K562 (cell line): ENCODE results near the gene TRAF7. TPM values are rescaled to one million over a fixed set of nuclear protein-coding genes. Genes with fewer than 3 reads are reported as not detected.
"Not testable (repeated sequence)": the region's sequence is repeated elsewhere in the genome, so short reads cannot be mapped to it uniquely, and the experiment has no call there.

Experiments
- ATF7 ChIP-seq: fragments of 450-650 bp; IDR thresholded peaks from 2 replicates; pipeline ENCODE4 v1.7.1; 2014; ENCODE audit warnings: mild to moderate bottlenecking, moderate library complexity
- CCNT2 ChIP-seq: IDR thresholded peaks from 2 replicates; pipeline ENCODE4 v1.6.1; 2011; ENCODE audit warnings: borderline replicate concordance, low read depth, mild to moderate bottlenecking, moderate library complexity, mixed read lengths, low read length; ENCODE audit not compliant: insufficient read length; ENCODE audit errors: extremely low read depth
- CTBP1 ChIP-seq: fragments of 450-650 bp; IDR thresholded peaks from 2 replicates; pipeline ENCODE4 v1.6.1; 2016; ENCODE audit warnings: borderline replicate concordance
- CXXC5 ChIP-seq: fragments of 250-450 bp; sonication (Bioruptor Pico); IDR thresholded peaks from 2 replicates; pipeline ENCODE4 v1.8.0; 2022; ENCODE audit warnings: inconsistent platforms, mild to moderate bottlenecking, moderate library complexity
- E2F1 ChIP-seq: sonication (generic); formaldehyde crosslinking; IDR thresholded peaks from 2 replicates; pipeline ENCODE4 v1.8.1; 2023; ENCODE audit warnings: mild to moderate bottlenecking, missing genetic modification reagents, moderate library complexity
- EGR1 ChIP-seq: fragments of 450-650 bp; conservative IDR thresholded peaks from 2 replicates; pipeline ENCODE4 v1.6.1; 2017; ENCODE audit warnings: mild to moderate bottlenecking
- FOXK2 ChIP-seq, 2 experiments: fragments of 450-650 bp; IDR thresholded peaks in 1 of 2; conservative IDR thresholded peaks in 1 of 2; 2 replicates each; pipeline ENCODE4 v1.6.1; 2016; ENCODE audit warnings: low read depth in 2 of 2, mild to moderate bottlenecking in 1 of 2
- GMEB1 ChIP-seq: fragments of 250-450 bp; sonication (Bioruptor Pico); IDR thresholded peaks from 2 replicates; pipeline ENCODE4 v1.4.0; 2020; ENCODE audit warnings: mild to moderate bottlenecking
- HDAC1 ChIP-seq, 2 experiments: fragments of 450-650 bp; IDR thresholded peaks; 2 replicates each; pipeline ENCODE4 v1.6.1; 2016 to 2017; ENCODE audit warnings: inconsistent platforms in 1 of 2, mild to moderate bottlenecking in 1 of 2, moderate library complexity in 1 of 2
- HMGN3 ChIP-seq: IDR thresholded peaks from 2 replicates; pipeline ENCODE4 v1.6.1; 2011; ENCODE audit warnings: borderline replicate concordance, low read depth, mild to moderate bottlenecking, mixed read lengths, low read length; ENCODE audit not compliant: insufficient read length; ENCODE audit errors: extremely low read depth
- HNRNPL ChIP-seq: fragments of 200-400 bp; formaldehyde crosslinking; IDR thresholded peaks from 2 replicates; pipeline ENCODE4 v1.6.1; 2017; ENCODE audit warnings: low read depth, mild to moderate bottlenecking, low read length
- MAZ ChIP-seq, 2 experiments: fragments of 450-650 bp in 1 of 2; sonication (generic) in 1 of 2; formaldehyde crosslinking; IDR thresholded peaks in 1 of 2; conservative IDR thresholded peaks in 1 of 2; 2 replicates each; pipeline versions ENCODE4 v1.4.0 to v1.5.0; 2020; ENCODE audit warnings: mild to moderate bottlenecking in 1 of 2, missing genetic modification reagents in 1 of 2
- MEIS2 ChIP-seq: fragments of 450-650 bp; IDR thresholded peaks from 2 replicates; pipeline ENCODE4 v1.6.1; 2014; ENCODE audit warnings: mild to moderate bottlenecking; ENCODE audit not compliant: partially characterized antibody
- MYC ChIP-seq, 2 experiments: fragments of 250-450 bp in 1 of 2; sonication (Bioruptor Pico) in 1 of 2; IDR thresholded peaks; 2 replicates each; pipeline versions ENCODE4 v1.5.1 to v1.6.1; 2012 to 2021; ENCODE audit warnings: low read depth in 2 of 2, borderline replicate concordance in 1 of 2, improper control_type of control experiment in 1 of 2, low read length in 1 of 2, mild to moderate bottlenecking in 1 of 2, moderate library complexity in 1 of 2
- POLR2A ChIP-seq: fragments of 450-650 bp; conservative IDR thresholded peaks from 2 replicates; pipeline ENCODE4 v1.6.1; 2016
- RBFOX2 ChIP-seq: fragments of 200-400 bp; formaldehyde crosslinking; IDR thresholded peaks from 2 replicates; pipeline ENCODE4 v1.6.1; 2017; ENCODE audit warnings: low read depth, mild to moderate bottlenecking, low read length, moderate library complexity
- SRF ChIP-seq, 2 experiments: fragments of 250-450, 450-650 bp in 1 of 2; sonication (Bioruptor Pico) in 1 of 2; sonication (generic) in 1 of 2; formaldehyde crosslinking; IDR thresholded peaks; 2 replicates each; pipeline versions ENCODE4 v1.5.0 to v1.5.1; 2020 to 2022; ENCODE audit warnings: mild to moderate bottlenecking in 1 of 2, missing genetic modification reagents in 1 of 2
- SUPT5H ChIP-seq: fragments of 450-650 bp; IDR thresholded peaks from 2 replicates; pipeline ENCODE4 v1.6.1; 2016
- TARDBP ChIP-seq: fragments of 450-650 bp; IDR thresholded peaks from 2 replicates; pipeline ENCODE4 v1.6.1; 2016
- ZNF639 ChIP-seq, 2 experiments: fragments of 200-800 bp in 1 of 2; sonication (Bioruptor generic) in 1 of 2; sonication (generic) in 1 of 2; formaldehyde crosslinking in 1 of 2; IDR thresholded peaks in 1 of 2; conservative IDR thresholded peaks in 1 of 2; 2 replicates each; pipeline versions ENCODE4 v1.5.0 to v1.6.1; 2016 to 2020; ENCODE audit warnings: missing compliant biosample characterization in 1 of 2, missing genetic modification characterization in 1 of 2, missing genetic modification reagents in 1 of 2
- polyA plus RNA-seq, 8 experiments: library from polyadenylated mRNA; depleted of rRNA in 4 of 8; stranded (reverse) in 5 of 8; unstranded in 3 of 8; fragments of >200 nt; fragmentation: Nextera tagmentation in 2 of 8; fragmentation: Illumina TruSeq in 1 of 8; extraction: Ambion mirVana in 2 of 8; extraction: Trizol in 1 of 8; gene quantifications; 2 replicates each; pipeline versions ENCODE4 v1.2.1 to v1.2.3, GENCODE V29; 2011 to 2014; ENCODE audit warnings: inconsistent platforms in 1 of 8, missing spikeins in 1 of 8
- total RNA-seq, 7 experiments: library from RNA; depleted of rRNA in 6 of 7; stranded (reverse); fragments of >200 nt in 6 of 7; fragmentation: Illumina TruSeq in 2 of 7; extraction: Trizol in 2 of 7; gene quantifications; 2 replicates each; pipeline versions ENCODE4 v1.2.1 to v1.2.3, GENCODE V29; 2011 to 2021; ENCODE audit warnings: low replicate concordance in 1 of 7

TRAF7 gene
- total and polyA plus RNA-seq, 9 of the 15 experiments (the other 6 are each of a cell fraction or from before 2014, with no cell fraction given): 1.1 to 113 (median 41.6) TPM

GRCh38 chr16:2135770-2136490 lies 19.7 kb upstream of the TRAF7 start, which contains the start of gene PKD1 (continued):
- TF ChIP-seq MYC (IDR thresholded peaks at IDR 0.05; ENCODE audit: low read depth, low read length): peak; percentile 50; the same call in 1 of the 2 replicates
- TF ChIP-seq MYC (CRISPR knock-in tag; IDR thresholded peaks at IDR 0.05; ENCODE audit: borderline replicate concordance, low read depth): not testable (repeated sequence)
- 0 out of 2 replicates have a peak, but pooled peaks have one; percentile 42 for TF ChIP-seq E2F1 (CRISPR knock-in tag)
- peak; percentile 71 for TF ChIP-seq RBFOX2
- peak; percentile 53 to 65; a peak in 3 of 4 replicates for TF ChIP-seq MAZ (CRISPR knock-in tag; conservative IDR thresholded peaks at IDR 0.05 in 1 of 2, IDR thresholded peaks at IDR 0.05 in 1 of 2)
- TF ChIP-seq SUPT5H: peak; percentile 74
- peak in 1 of 2 experiments; percentile 49; a peak in 2 of 4 replicates for TF ChIP-seq HDAC1 (IDR thresholded peaks at IDR 0.05)
- TF ChIP-seq HNRNPL: 0 out of 2 replicates have a peak, but pooled peaks have one; percentile 21
- peak; percentile 85 for TF ChIP-seq CXXC5 (CRISPR knock-in tag)
- peak; percentile 93 for TF ChIP-seq CTBP1
- peak; percentile 38 for TF ChIP-seq MEIS2
- TF ChIP-seq ATF7: peak; percentile 40; the same call in 1 of the 2 replicates
- peak; percentile 99 for TF ChIP-seq EGR1
- peak; percentile 57 for TF ChIP-seq CCNT2
- peak; percentile 34 for TF ChIP-seq HMGN3
- peak; percentile 76; the same call in 1 of the 2 replicates for TF ChIP-seq TARDBP
- TF ChIP-seq SRF (CRISPR knock-in tag; IDR thresholded peaks at IDR 0.05): peak in 1 of 2 experiments; percentile 34; a peak in 1 of 4 replicates
- TF ChIP-seq ZNF639 (CRISPR knock-in tag; conservative IDR thresholded peaks at IDR 0.05 in 1 of 2, IDR thresholded peaks at IDR 0.05 in 1 of 2): peak in 1 of 2 experiments; percentile 64; a peak in 2 of 4 replicates
- peak; percentile 80 for TF ChIP-seq POLR2A
- peak; percentile 78 for TF ChIP-seq GMEB1
- TF ChIP-seq FOXK2 (conservative IDR thresholded peaks at IDR 0.05 in 1 of 2, IDR thresholded peaks at IDR 0.05 in 1 of 2; ENCODE audit: low read depth in 2 of 2): 0 out of 4 replicates have a peak, but pooled peaks of 1 of the 2 experiments have one; percentile 14
